GM12878 (cell line): Measurements from ENCODE around the gene PARD6A. TPM values are rescaled to one million over a fixed set of nuclear protein-coding genes. Genes with fewer than 3 reads are reported as not detected.
A peak's percentile ranks its signal among the peaks of the same experiment; 100 is the strongest.

Experiments
- ATF3 ChIP-seq: IDR thresholded peaks from 2 replicates; pipeline ENCODE4 v1.6.1; 2011; ENCODE audit warnings: low read depth, mild to moderate bottlenecking, low read length, moderate library complexity, borderline replicate concordance; ENCODE audit errors: extremely low read depth
- CHD2 ChIP-seq: IDR thresholded peaks from 2 replicates; pipeline ENCODE4 v1.6.1; 2011; ENCODE audit warnings: low read depth, low read length, improper control_type of control experiment, borderline replicate concordance
- CREM ChIP-seq: IDR thresholded peaks from 2 replicates; pipeline ENCODE4 v1.6.1; 2014; ENCODE audit warnings: antibody characterized with exemption, low read depth
- E2F8 ChIP-seq: fragments of 450-650 bp; IDR thresholded peaks from 2 replicates; pipeline ENCODE4 v1.6.1; 2018; ENCODE audit warnings: mild to moderate bottlenecking, low read depth, moderate library complexity; ENCODE audit not compliant: partially characterized antibody
- EP300 ChIP-seq, 2 experiments: fragments of 150-350 bp in 1 of 2; IDR thresholded peaks; 2 replicates each; pipeline ENCODE4 v1.6.1; 2011 to 2012; ENCODE audit warnings: low read depth in 2 of 2, low read length in 2 of 2, borderline replicate concordance in 1 of 2, improper control_type of control experiment in 1 of 2, inconsistent platforms in 1 of 2; ENCODE audit not compliant: control insufficient read depth in 1 of 2
- FOXK2 ChIP-seq: fragments of 450-650 bp; IDR thresholded peaks from 2 replicates; pipeline ENCODE4 v1.6.1; 2017; ENCODE audit warnings: mild to moderate bottlenecking, moderate library complexity
- HDAC2 ChIP-seq: fragments of 200-600 bp; sonication (generic); IDR thresholded peaks from 2 replicates; pipeline ENCODE4 v1.6.1; 2017
- HSF1 ChIP-seq: fragments of 150-350 bp; IDR thresholded peaks from 2 replicates; pipeline ENCODE4 v1.6.1; 2014; ENCODE audit warnings: mild to moderate bottlenecking, low read depth, low read length
- IKZF1 ChIP-seq: fragments of 450-650 bp; conservative IDR thresholded peaks from 2 replicates; pipeline ENCODE4 v1.6.1; 2017; ENCODE audit warnings: antibody characterized with exemption, mild to moderate bottlenecking
- MLLT1 ChIP-seq: fragments of 450-650 bp; IDR thresholded peaks from 2 replicates; pipeline ENCODE4 v1.6.1; 2016; ENCODE audit warnings: mild to moderate bottlenecking
- NFXL1 ChIP-seq: fragments of 450-650 bp; IDR thresholded peaks from 2 replicates; pipeline ENCODE4 v1.6.1; 2017; ENCODE audit warnings: antibody characterized with exemption, mild to moderate bottlenecking, borderline replicate concordance
- POLR2A ChIP-seq: IDR thresholded peaks from 2 replicates; pipeline ENCODE4 v1.6.1; 2011; ENCODE audit warnings: low read depth, mild to moderate bottlenecking, low read length
- POLR2AphosphoS5 ChIP-seq: IDR thresholded peaks from 2 replicates; pipeline ENCODE4 v1.6.1; 2011; ENCODE audit warnings: mild to moderate bottlenecking, low read length, inconsistent platforms
- RAD51 ChIP-seq: fragments of 450-650 bp; IDR thresholded peaks from 2 replicates; pipeline ENCODE4 v1.6.1; 2016; ENCODE audit warnings: moderate library complexity, mild to moderate bottlenecking, inconsistent platforms
- REST ChIP-seq: IDR thresholded peaks from 2 replicates; pipeline ENCODE4 v1.6.1; 2012; ENCODE audit warnings: mild to moderate bottlenecking, low read depth, low read length
- SRF ChIP-seq, 2 experiments: IDR thresholded peaks; 2 replicates each; pipeline ENCODE4 v1.6.1; 2011; ENCODE audit warnings: low read depth in 2 of 2, low read length in 2 of 2, mild to moderate bottlenecking in 1 of 2, moderate library complexity in 1 of 2
- ZNF274 ChIP-seq: IDR thresholded peaks from one replicate; pipeline ENCODE4 v1.8.0; 2011; ENCODE audit not compliant: insufficient read length, insufficient read depth
- polyA plus RNA-seq, 11 experiments: library from polyadenylated mRNA; depleted of rRNA in 4 of 11; unstranded in 6 of 11; stranded (reverse) in 5 of 11; fragments of >200 nt; fragmentation: Nextera tagmentation in 4 of 11; fragmentation: Illumina TruSeq in 1 of 11; extraction: Ambion mirVana in 4 of 11; extraction: Trizol in 1 of 11; gene quantifications; 1 replicate in 1 of 11; 2 replicates in 10 of 11; pipeline versions ENCODE4 v1.2.1 to v1.2.3, GENCODE V29; 2011 to 2016; ENCODE audit warnings: inconsistent platforms in 2 of 11, missing spikeins in 2 of 11, low read depth in 1 of 11
- total RNA-seq, 4 experiments: library from RNA; depleted of rRNA in 3 of 4; stranded (reverse); fragments of >200 nt in 3 of 4; fragmentation: Illumina TruSeq in 1 of 4; extraction: Trizol in 1 of 4; gene quantifications; 2 replicates each; pipeline versions ENCODE4 v1.2.1 to v1.2.3, GENCODE V29; 2013 to 2021

Gene PARD6A
- total and polyA plus RNA-seq, 10 of the 15 experiments (the other 5 are each of a cell fraction or from before 2014, with no cell fraction given), result 0.42 to 10.1 (median 4.4) TPM

GRCh38 chr16:67667817-67668494 is 7.2 kb downstream of the PARD6A start (continued):
- TF ChIP-seq MLLT1 (no peak), ATF3 (no peak), CREM (no peak), ZNF274 (no peak), REST (no peak), E2F8 (no peak), IKZF1 (peak; percentile 18; the same call in 1 of the 2 replicates), CHD2 (no peak), POLR2A (no peak), NFXL1 (no peak), EP300 (IDR thresholded peaks at IDR 0.05; ENCODE audit: borderline replicate concordance in 1 of 2, control insufficient read depth in 1 of 2, low read depth in 2 of 2, low read length in 2 of 2) (no peak), POLR2AphosphoS5 (no peak), SRF (IDR thresholded peaks at IDR 0.05; ENCODE audit: low read depth in 2 of 2, low read length in 2 of 2) (no peak), FOXK2 (no peak), HSF1 (no peak), RAD51 (no peak), HDAC2 (no peak)
